ENCODE results near the gene RETREG3. TPM values are rescaled to one million over a fixed set of nuclear protein-coding genes. Genes with fewer than 3 reads are reported as not detected.

Gene RETREG3
- total and polyA plus RNA-seq, 2 of the 13 experiments (the other 11 are each of a cell fraction or from before 2014, with no cell fraction given): 47.0 to 55.8 TPM

DNA sequence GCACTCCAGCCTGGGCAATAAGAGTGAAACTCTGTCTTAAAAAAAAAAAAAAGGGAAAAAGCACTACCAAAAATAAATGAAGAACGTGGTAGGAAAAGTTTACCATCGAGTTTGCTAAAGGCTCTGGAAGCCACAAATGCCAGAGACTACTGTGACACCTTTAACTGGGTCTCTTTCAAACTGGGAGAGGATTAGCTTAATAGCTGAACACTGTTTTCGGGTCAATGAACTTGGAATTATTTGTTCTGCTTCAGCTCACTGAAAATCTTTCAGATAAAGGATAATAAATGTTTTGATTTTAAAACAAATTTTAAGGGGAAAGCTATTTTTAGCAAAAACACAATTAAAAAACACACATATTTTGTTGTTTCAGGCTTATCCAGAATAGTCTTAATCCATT lies 1.4 kb downstream of the RETREG3 start:
- CTCF ChIA-PET (ENCODE audit: low intra/inter-chr PET ratio, low total read pairs): no interaction called here
- DNase-seq (ENCODE audit: low spot score) (no peak), ATAC-seq (no peak), FAIRE-seq (no peak)
- TF ChIP-seq AKNA (CRISPR knock-in tag; IDR thresholded peaks at IDR 0.05; ENCODE audit: borderline replicate concordance) (no peak), ETV6 (CRISPR knock-in tag; conservative IDR thresholded peaks at IDR 0.05) (no peak), DNMT1 (CRISPR knock-in tag; IDR thresholded peaks at IDR 0.05) (no peak), ONECUT2 (CRISPR knock-in tag; IDR thresholded peaks at IDR 0.05) (no peak), LCORL (IDR thresholded peaks at IDR 0.05) (no peak), LCORL (CRISPR knock-in tag; IDR thresholded peaks at IDR 0.05) (0 out of 2 replicates have a peak, but pooled peaks have one; percentile 7), ZNF503 (CRISPR knock-in tag; IDR thresholded peaks at IDR 0.05) (no peak)
- Histone ChIP-seq H3K4me2 (ENCODE audit: low read depth, low read length) (peak overlapping the region; percentile 91), H3K79me2 (ENCODE audit: insufficient read depth, low read length) (peaks cover 67% of the 10 kb centered on the region), H3K27ac (ENCODE audit: extremely low read length, insufficient read depth, low read length) (no peak overlapping the region), H4K20me1 (ENCODE audit: insufficient read depth, low read length) (peaks cover 8% of the 10 kb centered on the region; the same call in 1 of the 2 replicates), H3K27me3 (ENCODE audit: control insufficient read depth in 1 of 2, insufficient read depth in 2 of 2, low read length in 2 of 2) (no peaks in the 10 kb centered on the region; a peak in 1 of 5 replicates), H2AFZ (ENCODE audit: low read length) (no peak overlapping the region), H3K9me3 (ENCODE audit: low read length) (no peaks in the 10 kb centered on the region), H3K4me1 (ENCODE audit: insufficient read depth, low read length) (peaks cover 60% of the 10 kb centered on the region), H3K9ac (ENCODE audit: insufficient read depth, low read depth, low read length) (peak overlapping the region; percentile 94), H3K4me3 (replicated peaks in 1 of 3; ENCODE audit: insufficient read depth in 1 of 3, low read depth in 2 of 3, low read length in 3 of 3) (peak overlapping the region; percentile 74 to 94 (median 91)), H3K36me3 (replicated peaks in 1 of 2; ENCODE audit: control insufficient read depth in 1 of 2, insufficient read depth in 2 of 2, low read length in 2 of 2) (peaks cover 12 to 13% of the 10 kb centered on the region in 2 experiments)
- intact Hi-C loops (cut with micrococcal nuclease; ENCODE audit: unreplicated experiment): loop anchor here (2.0 kb wide), 1 partner anchor 71 kb away; no protein-coding TSS in a partner anchor
- WGBS (ENCODE audit: low lambda C conversion rate): 37% methylated on average over 3 of the region's 3 CpGs
- in situ Hi-C loops (cut with HindIII; ENCODE audit: extremely low pct_ligation_motif_present, low pct_unique_long_range_greater_than_20kb): no loop called here
- no TSS peak for BruUV-seq (replicated peaks)
- POLR2A ChIA-PET: interaction anchor here (1.0 to 4.0 kb wide), 12 partner anchors 11 to 166 kb away, joined by 3 to 60 read pairs (median 22); partner anchors contain the start of genes CCR10, CNTNAP1, MLX and NAGLU

Data from HepG2 (cell line).